Body of pancreas (tissue), 4 donors: Measurements from ENCODE around the gene SMAGP.

ENCODE experiments used
- CTCF ChIP-seq, 7 experiments: fragments of 450-650 bp in 4 of 7; fragments of 200-600 bp in 3 of 7; sonication (generic) in 3 of 7; IDR thresholded peaks; one replicate each; pipeline ENCODE4 v1.5.1; 2016 to 2019; ENCODE audit warnings: antibody characterized with exemption in 7 of 7
- POLR2A ChIP-seq, 3 donors: fragments of 450-650 bp; IDR thresholded peaks; one replicate each; pipeline ENCODE4 v1.6.1; 2016; ENCODE audit warnings: antibody characterized with exemption in 3 of 3, mild to moderate bottlenecking in 2 of 3

GRCh38 chr12:51242120-51242519 lies 28.1 kb downstream of the SMAGP start:
- TF ChIP-seq CTCF (IDR thresholded peaks at IDR 0.05) (no peak), POLR2A (IDR thresholded peaks at IDR 0.05) (no peak)
